Large intestine (tissue), 12 donors: ENCODE results near the gene RCN1. TPM values are rescaled to one million over a fixed set of nuclear protein-coding genes. Genes with fewer than 3 reads are reported as not detected.

Source experiments
- DNase-seq, 2 donors: peaks; one replicate each; pipeline versions ENCODE4 v3.0.0 to v3.0.0-alpha.2; 2013
- H3K27ac ChIP-seq: one replicate; pipeline ENCODE4 v1.5.1; 2013; ENCODE audit warnings: low read length
- H3K27me3 ChIP-seq: 2 replicates; pipeline ENCODE4 v1.6.1; 2013; ENCODE audit warnings: low read length; ENCODE audit not compliant: control insufficient read depth, insufficient read depth
- H3K36me3 ChIP-seq: 2 replicates; pipeline ENCODE4 v1.6.1; 2013; ENCODE audit warnings: low read length; ENCODE audit not compliant: control insufficient read depth, insufficient read depth
- H3K4me1 ChIP-seq: one replicate; pipeline ENCODE4 v1.6.1; 2013; ENCODE audit warnings: low read length; ENCODE audit not compliant: control insufficient read depth, insufficient read depth
- H3K4me3 ChIP-seq: one replicate; pipeline ENCODE4 v1.5.1; 2013; ENCODE audit warnings: low read length
- H3K9me3 ChIP-seq: one replicate; pipeline ENCODE4 v1.6.1; 2013; ENCODE audit warnings: mild to moderate bottlenecking, low read depth, low read length, moderate library complexity; ENCODE audit not compliant: control insufficient read depth
- WGBS: methylation state at CpG from one replicate; pipeline ENCODE4 v1.1.5; 2013; ENCODE audit warnings: low lambda C conversion rate; ENCODE audit not compliant: insufficient coverage; 5-methylcytosine and 5-hydroxymethylcytosine counted together
- long read RNA-seq, 11 donors: transcript quantifications; one replicate each; lab custom pipeline, GENCODE V29; 2026
- polyA plus RNA-seq: library from polyadenylated mRNA; unstranded; fragments of 120-200 nt; gene quantifications from one replicate; pipeline ENCODE4 v1.2.1, GENCODE V29; 2013

RCN1 gene
- polyA plus RNA-seq, result 101 TPM
- long read RNA-seq, donor 1, transcript RCN1-201 (6 exons, 2,572 nt), result major isoform, 28 of 29 reads
- long read RNA-seq, donor 1, partial matches to known transcripts, result 0 of 29 reads
- long read RNA-seq, donor 1, other reads (novel, unspliced or antisense), result 0 of 29 reads
- long read RNA-seq, donor 2, transcript RCN1-201 (6 exons, 2,572 nt), result major isoform, 60 of 67 reads
- long read RNA-seq, donor 2, transcript RCN1-207 (5 exons, 2,416 nt), result minor isoform, 5 of 67 reads
- long read RNA-seq, donor 2, partial matches to known transcripts, result 0 of 67 reads
- long read RNA-seq, donor 2, other reads (novel, unspliced or antisense), result 0 of 67 reads
- long read RNA-seq, donor 3, result 0 reads
- long read RNA-seq, donor 4, partial matches to known transcripts, result 0 of 4 reads
- long read RNA-seq, donor 4, other reads (novel, unspliced or antisense), result 0 of 4 reads
- long read RNA-seq, donor 5, transcript RCN1-201 (6 exons, 2,572 nt), result major isoform, 38 of 39 reads
- long read RNA-seq, donor 5, partial matches to known transcripts, result 0 of 39 reads
- long read RNA-seq, donor 5, other reads (novel, unspliced or antisense), result 0 of 39 reads
- long read RNA-seq, donor 6, transcript RCN1-201 (6 exons, 2,572 nt), result major isoform, 59 of 69 reads
- long read RNA-seq, donor 6, partial matches to known transcripts, result 5 of 69 reads
- long read RNA-seq, donor 6, other reads (novel, unspliced or antisense), result 0 of 69 reads
- long read RNA-seq, donor 7, transcript RCN1-201 (6 exons, 2,572 nt), result major isoform, 23 of 29 reads
- long read RNA-seq, donor 7, partial matches to known transcripts, result 0 of 29 reads
- long read RNA-seq, donor 7, other reads (novel, unspliced or antisense), result 0 of 29 reads
- long read RNA-seq, donor 8, transcript RCN1-201 (6 exons, 2,572 nt), result major isoform, 38 of 44 reads
- long read RNA-seq, donor 8, partial matches to known transcripts, result 0 of 44 reads
- long read RNA-seq, donor 8, other reads (novel, unspliced or antisense), result 0 of 44 reads
- long read RNA-seq, donor 9, transcript RCN1-201 (6 exons, 2,572 nt), result major isoform, 53 of 58 reads
- long read RNA-seq, donor 9, partial matches to known transcripts, result 0 of 58 reads
- long read RNA-seq, donor 9, other reads (novel, unspliced or antisense), result 0 of 58 reads
- long read RNA-seq, donor 10, transcript RCN1-201 (6 exons, 2,572 nt), result major isoform, 59 of 64 reads
- long read RNA-seq, donor 10, partial matches to known transcripts, result 0 of 64 reads
- long read RNA-seq, donor 10, other reads (novel, unspliced or antisense), result 0 of 64 reads
- long read RNA-seq, donor 11, transcript RCN1-201 (6 exons, 2,572 nt), result major isoform, 36 of 37 reads
- long read RNA-seq, donor 11, partial matches to known transcripts, result 0 of 37 reads
- long read RNA-seq, donor 11, other reads (novel, unspliced or antisense), result 0 of 37 reads

GRCh38 chr11:32090545-32091370, at the start of gene RCN1:
RCN1 (plus strand) TSS chr11:32091074; CDS start chr11:32091197, 123 bp downstream.
- peaks cover 9% of the 10 kb centered on the region for H3K27me3 ChIP-seq
- H3K36me3 ChIP-seq, result peaks cover 3% of the 10 kb centered on the region
- no peaks in the 10 kb centered on the region for H3K9me3 ChIP-seq
- DNase-seq, result peak; percentile 62 to 85
- peak within 1 kb of the TSS; percentile 74 for H3K27ac ChIP-seq
- peaks cover 15% of the 10 kb centered on the region for H3K4me1 ChIP-seq
- peak within 1 kb of the TSS; percentile 78 for H3K4me3 ChIP-seq
- WGBS, result no CpG with 5 or more reads among the region's 79 CpGs

GRCh38 chr11:32043737-32044136, 47.1 kb upstream of the RCN1 start:
- Histone ChIP-seq H3K4me3 (no peak overlapping the region), H3K27ac (no peak overlapping the region), H3K27me3 (peaks cover 2% of the 10 kb centered on the region), H3K9me3 (no peaks in the 10 kb centered on the region), H3K4me1 (no peaks in the 10 kb centered on the region), H3K36me3 (no peaks in the 10 kb centered on the region)
- WGBS, result no CpG with 5 or more reads among the region's 1 CpG
- no peak for DNase-seq

DNA sequence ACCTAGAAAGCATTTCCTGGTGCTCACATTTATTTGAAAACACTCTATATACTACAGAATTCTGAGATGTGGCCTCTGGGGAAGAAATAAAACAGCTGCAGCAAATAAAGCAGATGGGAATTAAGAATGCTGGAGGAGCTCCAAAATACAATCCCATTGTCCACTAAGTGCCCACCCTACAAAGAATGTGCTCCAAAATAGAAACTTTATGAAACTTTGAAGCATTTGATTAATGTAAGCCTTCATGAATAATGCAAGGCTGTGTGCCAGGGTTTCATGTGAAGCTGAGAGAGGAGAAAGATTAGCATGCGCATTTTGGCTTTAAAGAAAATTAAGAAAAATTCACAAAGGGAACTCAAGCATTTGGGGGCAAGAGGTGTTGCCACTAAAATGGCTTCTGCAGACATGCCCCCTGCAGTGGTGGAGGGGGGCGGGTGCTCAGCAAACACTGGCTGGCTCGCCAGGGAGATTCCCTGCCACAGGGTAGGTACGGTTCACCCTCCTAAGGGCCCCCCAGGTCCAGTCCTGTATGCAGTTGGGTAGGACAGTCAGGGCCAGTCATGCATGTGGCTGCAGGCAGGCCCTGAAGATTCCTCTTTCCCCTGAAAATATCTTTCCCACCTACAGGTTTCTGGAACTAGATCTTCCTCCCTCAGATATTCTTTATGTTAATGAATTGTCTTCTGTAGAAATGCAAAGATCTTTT, 46.6 kb upstream of the RCN1 start:
- DNase-seq, result no peak
- Histone ChIP-seq H3K27me3 (peaks cover 2% of the 10 kb centered on the region), H3K27ac (no peak overlapping the region), H3K9me3 (no peaks in the 10 kb centered on the region), H3K4me3 (no peak overlapping the region), H3K36me3 (no peaks in the 10 kb centered on the region), H3K4me1 (no peaks in the 10 kb centered on the region)
- no CpG with 5 or more reads among the region's 4 CpGs for WGBS

DNA sequence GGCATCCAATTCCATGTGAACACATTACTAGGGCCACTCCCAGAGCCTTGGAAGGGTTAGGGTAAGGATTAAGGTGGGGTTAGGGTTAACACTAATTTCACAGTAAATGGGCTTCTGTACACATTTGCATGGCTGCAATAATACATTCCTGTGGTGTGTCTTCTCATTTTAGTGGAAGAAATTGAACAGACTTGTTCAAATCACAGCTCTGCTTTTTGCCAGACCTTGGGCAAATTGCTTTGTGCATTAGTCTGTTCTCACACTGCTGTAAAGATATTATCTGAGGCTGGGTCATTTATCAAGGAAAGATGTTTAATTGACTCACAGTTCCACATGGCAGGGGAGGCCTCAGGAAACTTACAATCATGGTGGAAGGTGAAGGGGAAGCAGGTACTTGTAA, 45.4 kb upstream of the RCN1 start:
- Histone ChIP-seq H3K9me3 (no peaks in the 10 kb centered on the region), H3K36me3 (no peaks in the 10 kb centered on the region), H3K27ac (no peak overlapping the region), H3K4me1 (no peaks in the 10 kb centered on the region), H3K27me3 (peaks cover 2% of the 10 kb centered on the region), H3K4me3 (no peak overlapping the region)
- DNase-seq, result no peak

GRCh38 chr11:32050264-32050663, 40.6 kb upstream of the RCN1 start:
- no peak for DNase-seq
- Histone ChIP-seq H3K27me3 (peaks cover 10% of the 10 kb centered on the region), H3K4me1 (no peaks in the 10 kb centered on the region), H3K27ac (no peak overlapping the region), H3K9me3 (no peaks in the 10 kb centered on the region), H3K36me3 (no peaks in the 10 kb centered on the region), H3K4me3 (no peak overlapping the region)
- WGBS, result no CpG with 5 or more reads among the region's 4 CpGs

DNA sequence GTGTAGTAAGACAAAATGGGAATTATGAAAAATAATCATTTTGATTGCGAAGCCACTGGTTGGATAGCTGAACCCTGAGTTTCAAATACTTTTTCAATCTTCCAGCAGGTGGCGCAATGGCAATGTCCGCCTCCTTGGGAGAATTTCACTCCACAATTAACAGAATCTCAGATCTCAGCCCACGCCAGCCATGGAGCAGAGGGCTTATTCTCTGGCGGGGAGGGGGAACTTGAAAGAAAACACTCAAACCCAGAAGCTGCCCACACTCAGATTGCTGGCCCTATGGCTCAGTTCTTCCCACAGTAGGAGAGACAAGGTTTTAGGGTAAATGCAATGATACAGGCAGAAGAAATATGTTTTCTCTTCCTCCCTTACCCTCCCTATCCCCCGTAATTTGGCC, 38.7 kb upstream of the RCN1 start:
- no peaks in the 10 kb centered on the region for H3K36me3 ChIP-seq
- H3K9me3 ChIP-seq, result no peaks in the 10 kb centered on the region
- H3K27ac ChIP-seq, result no peak overlapping the region
- H3K4me1 ChIP-seq, result no peaks in the 10 kb centered on the region
- WGBS, result no CpG with 5 or more reads among the region's 6 CpGs
- no peak overlapping the region for H3K4me3 ChIP-seq
- peak; percentile 11 to 30 for DNase-seq
- peaks cover 14% of the 10 kb centered on the region for H3K27me3 ChIP-seq

DNA sequence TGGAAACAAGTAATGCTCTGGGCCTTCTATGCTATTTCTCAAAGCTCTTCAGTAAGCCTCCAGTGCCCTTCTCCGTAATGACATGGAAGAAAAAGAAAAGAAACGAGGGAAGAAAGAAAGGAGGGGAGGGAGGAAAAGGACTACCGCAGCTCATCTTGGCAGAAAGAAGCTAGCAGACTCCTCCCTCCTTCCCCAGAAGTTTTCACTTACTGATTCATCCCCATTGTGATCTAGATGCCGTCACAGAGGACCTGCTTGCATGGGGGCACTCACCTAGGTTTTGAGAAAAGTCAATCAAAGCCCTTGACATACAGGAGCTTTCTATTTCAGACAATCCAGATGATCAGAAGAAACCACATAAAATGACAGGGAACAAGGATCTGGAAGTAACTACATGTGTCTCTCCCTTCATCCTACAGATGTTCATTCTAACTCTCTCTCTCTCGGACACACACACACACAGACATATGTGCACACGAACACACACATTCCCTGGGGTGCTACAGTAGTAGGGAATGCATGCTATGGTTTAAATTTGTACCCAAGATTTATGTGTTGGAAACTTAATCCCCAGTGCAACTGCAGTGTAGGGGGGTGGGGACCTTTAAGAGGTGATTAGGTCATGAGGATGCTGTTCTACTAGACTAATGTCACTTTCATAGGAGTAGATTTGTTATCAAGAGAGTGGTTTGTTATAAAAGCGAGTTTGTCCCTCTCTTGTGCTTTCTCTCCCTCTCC, 37.6 kb upstream of the RCN1 start:
- Histone ChIP-seq H3K4me3 (no peak overlapping the region), H3K36me3 (no peaks in the 10 kb centered on the region), H3K9me3 (no peaks in the 10 kb centered on the region), H3K27me3 (peaks cover 19% of the 10 kb centered on the region), H3K4me1 (no peaks in the 10 kb centered on the region), H3K27ac (no peak overlapping the region)
- WGBS, result 100% methylated on average over 1 of the region's 7 CpGs
- DNase-seq, result no peak

DNA sequence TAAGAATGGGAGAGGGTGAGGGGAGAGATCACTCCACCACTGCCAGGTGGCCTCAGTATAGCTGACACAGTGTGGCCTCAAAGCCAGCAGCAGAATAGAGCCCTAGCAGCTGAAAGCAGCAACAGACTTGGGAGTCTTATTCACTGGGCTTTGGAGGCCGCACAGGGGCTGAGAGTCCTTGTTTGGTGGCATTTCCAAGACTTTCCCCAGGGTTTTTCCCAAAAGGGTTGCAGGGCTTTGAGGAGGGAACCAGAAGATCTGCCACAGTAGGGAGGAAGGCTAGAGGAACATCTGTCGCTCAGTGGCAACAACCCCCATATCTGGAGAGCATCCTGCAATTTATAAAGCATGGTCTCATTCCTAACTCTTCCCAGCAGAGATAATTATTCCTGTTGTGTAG, 35.0 kb upstream of the RCN1 start:
- H3K9me3 ChIP-seq, result no peaks in the 10 kb centered on the region
- H3K27me3 ChIP-seq, result peaks cover 17% of the 10 kb centered on the region
- H3K4me1 ChIP-seq, result no peaks in the 10 kb centered on the region
- no peak overlapping the region for H3K27ac ChIP-seq
- no peaks in the 10 kb centered on the region for H3K36me3 ChIP-seq
- no peak overlapping the region for H3K4me3 ChIP-seq
- no CpG with 5 or more reads among the region's 2 CpGs for WGBS
- no peak for DNase-seq

DNA sequence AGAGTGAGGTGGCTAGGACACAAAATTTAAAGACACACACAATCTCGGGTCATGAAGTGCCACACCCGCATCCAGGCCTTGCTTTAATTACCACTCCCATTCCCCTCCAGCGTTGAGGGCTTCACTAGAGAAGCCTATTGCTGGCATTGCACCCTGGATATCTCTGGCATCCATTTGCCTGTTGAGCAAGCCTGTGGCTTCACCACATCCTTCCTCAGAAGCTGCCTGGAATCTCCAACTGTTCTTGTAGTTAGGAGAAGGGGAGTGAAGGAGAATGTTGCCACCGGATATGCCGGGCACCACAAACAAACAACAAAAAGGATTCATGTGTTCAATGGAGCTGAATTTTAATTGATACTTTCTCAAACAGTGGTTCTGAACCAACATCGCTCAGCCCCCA, 34.4 kb upstream of the RCN1 start:
- Histone ChIP-seq H3K27ac (no peak overlapping the region), H3K36me3 (no peaks in the 10 kb centered on the region), H3K4me1 (no peaks in the 10 kb centered on the region), H3K9me3 (no peaks in the 10 kb centered on the region), H3K4me3 (no peak overlapping the region), H3K27me3 (peaks cover 17% of the 10 kb centered on the region)
- DNase-seq, result no peak
- no CpG with 5 or more reads among the region's 6 CpGs for WGBS
